ENCODE results near the gene NARF. TPM values are rescaled to one million over a fixed set of nuclear protein-coding genes. Genes with fewer than 3 reads are reported as not detected.

Gene NARF
- polyA plus RNA-seq, 1 donor = 44.1 TPM

DNA sequence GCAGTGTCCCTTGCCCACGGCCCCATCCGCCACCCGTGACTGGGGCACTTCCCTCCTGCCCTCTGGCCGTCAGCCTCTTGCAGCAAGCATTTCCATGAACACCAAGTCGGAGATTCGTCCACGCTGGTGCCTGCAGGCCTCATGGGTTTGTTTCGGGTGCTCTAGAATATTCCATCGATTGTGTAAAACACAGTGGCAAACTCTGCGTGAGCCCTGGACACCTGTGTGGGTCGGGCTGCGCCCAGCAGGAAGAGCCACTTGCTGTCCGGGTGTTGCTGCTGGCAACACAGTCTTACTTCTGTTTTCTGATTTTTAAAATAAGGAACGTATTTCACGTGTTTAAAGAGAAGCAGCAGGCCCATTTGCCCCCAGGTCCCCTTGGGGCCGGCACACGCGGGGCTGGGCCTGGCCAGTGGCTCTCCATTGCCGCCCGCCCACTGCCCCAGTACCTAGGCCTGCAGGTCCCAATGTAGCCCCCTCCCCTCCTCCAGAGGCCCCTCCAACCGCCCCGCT, 18.0 kb upstream of the NARF start:
- no peaks in the 10 kb centered on the region for H3K4me1 ChIP-seq (ENCODE audit: control insufficient read depth, insufficient read depth, low read length)
- peaks cover 7% of the 10 kb centered on the region for H3K9me3 ChIP-seq (ENCODE audit: control insufficient read depth, low read depth, low read length)
- no peak overlapping the region for H3K27ac ChIP-seq (ENCODE audit: low read length)
- H3K4me3 ChIP-seq (ENCODE audit: low read length) = no peak overlapping the region
- no CpG with 5 or more reads among the region's 22 CpGs for WGBS (ENCODE audit: insufficient coverage, low lambda C conversion rate)
- no peak for DNase-seq
- no peaks in the 10 kb centered on the region for H3K27me3 ChIP-seq (ENCODE audit: control insufficient read depth, insufficient read depth, low read length)
- peaks cover 53% of the 10 kb centered on the region for H3K36me3 ChIP-seq (ENCODE audit: control insufficient read depth, insufficient read depth, low read length)

DNA sequence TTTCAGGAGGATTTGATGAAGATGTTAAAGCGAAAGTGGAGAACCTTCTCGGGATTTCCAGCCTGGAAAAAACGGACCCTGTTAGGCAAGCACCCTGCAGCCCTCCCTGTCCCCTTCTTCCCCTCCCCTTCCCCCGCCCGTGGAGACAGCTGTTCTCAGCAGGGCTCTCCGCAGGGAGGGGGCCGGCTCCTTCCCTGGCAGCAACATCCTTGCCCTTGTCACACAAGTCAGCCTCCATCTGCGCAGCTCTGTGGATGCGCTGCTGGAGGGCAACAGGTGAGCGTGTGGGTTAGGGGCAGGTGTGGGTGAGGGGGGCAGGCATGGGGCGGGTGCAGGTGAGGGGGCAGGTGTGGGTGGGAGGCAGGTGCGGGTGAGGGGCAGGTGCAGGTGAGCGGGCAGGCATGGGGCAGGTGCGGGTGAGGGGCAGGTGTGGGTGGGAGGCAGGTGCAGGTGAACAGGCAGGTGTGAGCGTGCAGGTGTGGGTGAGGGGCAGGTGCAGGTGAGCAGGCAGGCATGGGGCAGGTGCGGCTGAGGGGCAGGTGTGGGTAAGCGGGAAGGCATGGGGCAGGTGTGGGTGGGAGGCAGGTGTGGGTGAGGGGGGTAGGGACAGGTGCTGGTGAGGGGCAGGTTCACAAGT, 17.4 kb upstream of the NARF start:
- no peaks in the 10 kb centered on the region for H3K4me1 ChIP-seq (ENCODE audit: control insufficient read depth, insufficient read depth, low read length)
- H3K36me3 ChIP-seq (ENCODE audit: control insufficient read depth, insufficient read depth, low read length) = peaks cover 49% of the 10 kb centered on the region
- H3K9me3 ChIP-seq (ENCODE audit: control insufficient read depth, low read depth, low read length) = peaks cover 7% of the 10 kb centered on the region
- no peak overlapping the region for H3K27ac ChIP-seq (ENCODE audit: low read length)
- H3K4me3 ChIP-seq (ENCODE audit: low read length) = no peak overlapping the region
- H3K27me3 ChIP-seq (ENCODE audit: control insufficient read depth, insufficient read depth, low read length) = no peaks in the 10 kb centered on the region
- WGBS (ENCODE audit: insufficient coverage, low lambda C conversion rate) = no CpG with 5 or more reads among the region's 17 CpGs
- DNase-seq = no peak

DNA sequence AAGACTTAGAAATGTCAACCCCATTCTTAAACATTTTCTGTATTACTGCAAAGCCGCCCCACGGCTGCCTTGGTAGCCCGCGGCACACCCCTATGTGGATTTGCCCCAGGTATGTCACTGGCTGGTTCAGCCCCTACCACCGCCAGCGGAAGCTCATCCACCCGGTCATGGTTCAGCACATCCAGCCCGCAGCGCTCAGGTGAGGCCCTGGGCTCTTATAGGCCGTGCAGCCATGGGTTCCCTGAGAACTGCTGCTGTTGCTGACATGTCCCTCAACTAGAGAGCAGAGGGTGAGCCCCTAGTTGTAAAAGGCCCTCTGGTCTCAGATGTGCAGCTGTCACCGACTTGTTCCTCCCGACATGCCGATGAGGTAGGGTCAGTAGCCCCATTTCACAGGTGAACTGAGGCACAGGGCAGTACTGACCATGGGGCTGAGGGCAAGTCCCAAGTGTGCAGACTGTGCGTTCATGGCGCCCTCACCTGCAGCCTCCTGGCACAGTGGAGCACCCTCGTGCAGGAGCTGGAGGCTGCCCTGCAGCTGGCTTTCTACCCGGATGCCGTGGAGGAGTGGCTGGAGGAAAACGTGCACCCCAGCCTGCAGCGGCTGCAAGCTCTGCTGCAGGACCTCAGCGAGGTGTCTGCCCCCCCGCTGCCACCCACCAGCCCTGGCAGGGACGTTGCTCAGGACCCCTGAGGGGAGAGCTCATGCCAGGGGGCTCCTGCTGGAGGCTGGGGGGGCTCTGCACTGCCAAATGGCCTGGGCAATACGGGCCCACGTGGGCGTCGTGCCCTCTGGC, 16.7 kb upstream of the NARF start:
- no CpG with 5 or more reads among the region's 27 CpGs for WGBS (ENCODE audit: insufficient coverage, low lambda C conversion rate)
- no peak for DNase-seq
- H3K36me3 ChIP-seq (ENCODE audit: control insufficient read depth, insufficient read depth, low read length) = peaks cover 41% of the 10 kb centered on the region
- H3K27me3 ChIP-seq (ENCODE audit: control insufficient read depth, insufficient read depth, low read length) = no peaks in the 10 kb centered on the region
- peaks cover 7% of the 10 kb centered on the region for H3K9me3 ChIP-seq (ENCODE audit: control insufficient read depth, low read depth, low read length)
- H3K4me3 ChIP-seq (ENCODE audit: low read length) = no peak overlapping the region
- H3K4me1 ChIP-seq (ENCODE audit: control insufficient read depth, insufficient read depth, low read length) = no peaks in the 10 kb centered on the region
- no peak overlapping the region for H3K27ac ChIP-seq (ENCODE audit: low read length)

DNA sequence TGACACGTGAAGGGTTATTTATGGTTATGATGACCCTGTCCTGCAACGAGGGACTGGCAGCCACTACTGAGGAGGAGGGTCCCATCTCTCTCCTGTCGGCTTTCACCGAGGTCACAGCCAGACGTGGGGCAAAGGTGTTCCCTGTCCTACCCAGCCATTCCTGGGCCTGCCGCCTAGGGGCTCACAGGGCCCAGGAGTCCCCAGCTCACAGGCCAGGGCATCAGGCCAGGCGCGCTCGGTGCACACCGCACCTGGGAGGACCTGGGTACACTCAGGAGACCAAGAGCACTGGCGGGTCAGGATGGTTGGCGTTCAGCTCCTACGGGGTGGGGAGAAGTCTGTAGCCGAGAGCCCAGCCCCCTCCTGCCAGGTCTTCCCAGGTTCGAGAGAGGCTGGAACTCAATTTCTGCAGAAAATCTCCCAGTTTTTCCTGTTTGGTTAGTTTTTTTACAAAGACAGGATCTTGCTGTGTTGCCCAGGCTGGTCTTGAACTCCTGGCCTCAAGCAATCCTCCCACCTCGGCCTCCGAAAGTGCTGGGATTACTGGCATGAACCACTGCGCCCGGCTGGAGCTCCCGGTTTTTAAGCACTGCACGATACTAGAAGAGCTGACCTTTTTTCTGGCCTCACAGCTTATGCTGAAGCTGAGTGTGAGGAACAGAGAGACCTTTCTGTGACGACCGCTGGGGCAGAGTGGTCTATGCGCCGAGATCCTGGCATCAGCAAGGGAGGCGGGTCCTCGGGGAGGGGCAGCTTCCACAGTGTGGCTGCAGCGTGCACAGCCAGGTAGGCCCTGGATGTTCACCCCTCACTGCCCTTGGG, 15.7 kb upstream of the NARF start:
- Histone ChIP-seq H3K27me3 (ENCODE audit: control insufficient read depth, insufficient read depth, low read length) (no peaks in the 10 kb centered on the region), H3K9me3 (ENCODE audit: control insufficient read depth, low read depth, low read length) (peaks cover 7% of the 10 kb centered on the region), H3K4me3 (ENCODE audit: low read length) (no peak overlapping the region), H3K27ac (ENCODE audit: low read length) (no peak overlapping the region), H3K36me3 (ENCODE audit: control insufficient read depth, insufficient read depth, low read length) (peaks cover 34% of the 10 kb centered on the region), H3K4me1 (ENCODE audit: control insufficient read depth, insufficient read depth, low read length) (no peaks in the 10 kb centered on the region)
- no peak for DNase-seq
- no CpG with 5 or more reads among the region's 28 CpGs for WGBS (ENCODE audit: insufficient coverage, low lambda C conversion rate)

DNA sequence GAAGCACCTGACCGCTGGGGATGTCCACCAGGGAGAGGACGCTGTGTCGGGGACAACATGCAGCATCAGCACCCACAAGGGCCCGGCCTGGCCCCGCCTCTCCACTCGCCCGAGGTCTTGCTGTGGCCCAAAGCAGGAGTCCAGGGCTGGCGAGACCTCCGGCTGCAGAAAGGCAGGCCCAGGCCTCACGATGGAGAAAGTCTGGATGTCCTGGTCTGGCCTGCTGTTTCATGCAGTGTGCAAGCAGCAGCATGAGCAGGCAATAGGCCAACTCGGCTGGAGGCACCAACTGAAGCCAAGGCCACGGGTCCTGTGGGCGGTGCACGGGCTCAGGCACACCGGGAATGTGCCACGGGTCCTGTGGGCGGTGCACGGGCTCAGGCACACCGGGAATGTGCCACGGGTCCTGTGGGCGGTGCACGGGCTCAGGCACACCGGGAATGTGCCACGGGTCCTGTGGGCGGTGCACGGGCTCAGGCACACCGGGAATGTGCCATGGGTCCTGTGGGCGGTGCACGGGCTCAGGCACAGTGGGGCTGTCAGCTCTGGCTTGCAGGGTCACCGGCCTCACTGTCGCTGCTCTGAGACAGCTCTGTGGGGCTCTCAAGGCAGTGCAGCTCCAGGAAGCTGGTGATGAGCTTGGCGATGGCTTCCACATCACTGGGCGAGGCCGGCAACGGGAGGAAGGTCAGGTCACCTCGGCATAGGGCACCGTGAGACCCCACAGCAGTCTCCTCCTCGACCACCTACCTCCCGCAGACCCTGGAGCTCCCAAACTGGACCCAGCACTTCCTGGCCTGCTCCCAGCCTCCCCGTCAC, 14.9 kb upstream of the NARF start:
- H3K36me3 ChIP-seq (ENCODE audit: control insufficient read depth, insufficient read depth, low read length) = peaks cover 34% of the 10 kb centered on the region

DNA sequence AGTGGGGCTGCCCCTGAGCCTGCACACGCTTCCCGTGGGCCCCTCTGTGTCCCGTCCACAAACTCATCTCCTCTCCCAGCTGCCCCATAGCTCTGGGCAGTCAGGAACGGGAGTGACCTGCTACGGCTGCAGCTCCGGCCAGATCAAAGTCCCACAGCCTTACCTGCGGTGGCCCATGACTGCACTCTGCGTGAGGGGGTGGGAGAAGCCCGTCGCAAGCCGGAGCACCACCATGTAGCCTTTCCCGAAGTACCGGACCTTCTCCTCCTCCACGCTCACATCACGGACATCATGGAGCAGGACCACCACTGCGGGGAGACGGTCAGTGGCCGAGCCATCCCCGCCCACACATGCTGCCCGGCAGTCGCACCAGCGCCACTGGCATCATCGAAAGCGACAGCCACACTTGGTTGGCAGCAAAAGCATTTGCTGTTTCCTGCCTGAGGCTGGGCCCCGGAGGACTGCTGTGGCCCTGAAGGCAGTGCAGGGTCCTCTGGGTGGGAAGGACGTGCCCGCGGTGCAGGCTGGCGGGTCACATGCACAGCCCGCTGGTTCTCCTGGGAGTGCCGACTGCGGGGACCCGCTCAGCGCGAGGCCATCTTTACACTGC, 14.2 kb upstream of the NARF start:
- DNase-seq = no peak
- H3K27ac ChIP-seq (ENCODE audit: low read length) = no peak overlapping the region
- H3K36me3 ChIP-seq (ENCODE audit: control insufficient read depth, insufficient read depth, low read length) = peaks cover 32% of the 10 kb centered on the region
- no peak overlapping the region for H3K4me3 ChIP-seq (ENCODE audit: low read length)
- peaks cover 4% of the 10 kb centered on the region for H3K9me3 ChIP-seq (ENCODE audit: control insufficient read depth, low read depth, low read length)
- H3K4me1 ChIP-seq (ENCODE audit: control insufficient read depth, insufficient read depth, low read length) = peaks cover 2% of the 10 kb centered on the region
- 90% methylated on average over 2 of the region's 35 CpGs for WGBS (ENCODE audit: insufficient coverage, low lambda C conversion rate)
- H3K27me3 ChIP-seq (ENCODE audit: control insufficient read depth, insufficient read depth, low read length) = no peaks in the 10 kb centered on the region

More for the DNA sequence above, 14.9 kb upstream of the NARF start:
- DNase-seq = no peak
- Histone ChIP-seq H3K4me3 (ENCODE audit: low read length) (no peak overlapping the region), H3K27ac (ENCODE audit: low read length) (no peak overlapping the region), H3K27me3 (ENCODE audit: control insufficient read depth, insufficient read depth, low read length) (no peaks in the 10 kb centered on the region), H3K4me1 (ENCODE audit: control insufficient read depth, insufficient read depth, low read length) (no peaks in the 10 kb centered on the region), H3K9me3 (ENCODE audit: control insufficient read depth, low read depth, low read length) (peaks cover 7% of the 10 kb centered on the region)
- WGBS (ENCODE audit: insufficient coverage, low lambda C conversion rate) = no CpG with 5 or more reads among the region's 40 CpGs

DNA sequence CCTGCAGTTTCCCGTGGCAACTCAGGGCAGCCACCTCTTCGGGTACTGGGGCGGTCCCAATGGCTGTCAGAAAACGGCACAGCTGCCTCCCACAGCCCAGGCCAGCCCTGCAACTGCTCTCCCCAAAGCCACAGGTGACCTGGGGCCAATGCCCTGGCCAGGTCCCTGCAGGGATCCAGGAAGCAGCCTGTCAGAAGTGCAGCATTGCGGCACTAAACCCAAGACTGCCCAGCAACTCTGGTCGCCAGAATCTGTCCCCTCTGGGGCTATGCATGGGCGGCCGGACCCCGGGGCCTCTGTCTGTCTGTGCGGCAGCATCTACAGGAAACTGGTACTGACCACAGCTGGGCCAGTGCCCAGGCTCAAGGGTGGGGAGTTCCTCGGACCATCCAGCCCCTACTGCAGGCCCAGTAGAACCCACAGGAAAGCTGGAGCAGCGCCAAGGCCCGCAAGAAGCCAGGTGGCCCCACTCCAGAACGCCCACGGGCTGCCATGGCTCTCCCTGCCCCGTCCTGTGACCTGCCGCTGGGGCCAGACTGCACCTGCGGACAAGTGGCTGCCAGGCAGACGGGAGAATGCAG, 13.5 kb upstream of the NARF start:
- H3K4me1 ChIP-seq (ENCODE audit: control insufficient read depth, insufficient read depth, low read length) = peaks cover 9% of the 10 kb centered on the region
- peaks cover 28% of the 10 kb centered on the region for H3K36me3 ChIP-seq (ENCODE audit: control insufficient read depth, insufficient read depth, low read length)
- WGBS (ENCODE audit: insufficient coverage, low lambda C conversion rate) = no CpG with 5 or more reads among the region's 19 CpGs
- no peak overlapping the region for H3K4me3 ChIP-seq (ENCODE audit: low read length)
- H3K9me3 ChIP-seq (ENCODE audit: control insufficient read depth, low read depth, low read length) = peaks cover 8% of the 10 kb centered on the region
- DNase-seq = no peak
- no peaks in the 10 kb centered on the region for H3K27me3 ChIP-seq (ENCODE audit: control insufficient read depth, insufficient read depth, low read length)
- H3K27ac ChIP-seq (ENCODE audit: low read length) = no peak overlapping the region

DNA sequence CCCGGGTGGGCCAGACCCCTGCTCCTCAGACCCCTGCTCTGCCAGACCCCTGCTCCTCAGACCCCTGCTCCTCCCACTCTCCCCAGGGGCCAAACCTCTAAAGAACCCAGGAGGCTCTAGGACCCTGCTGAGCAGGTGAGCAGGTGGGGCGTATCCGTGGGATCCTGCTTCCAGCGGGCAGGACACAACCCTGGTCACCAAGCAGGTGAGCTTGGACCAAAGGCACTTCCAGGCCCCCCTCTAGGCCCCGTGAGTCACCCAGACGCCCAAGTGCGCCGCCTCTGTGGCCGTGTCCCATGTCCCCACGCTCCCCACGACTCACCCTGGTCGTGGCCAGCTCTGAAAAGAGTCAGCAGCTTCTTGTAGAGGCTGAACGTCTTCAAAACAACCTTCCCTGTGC, 13.0 kb upstream of the NARF start:
- WGBS (ENCODE audit: insufficient coverage, low lambda C conversion rate) = no CpG with 5 or more reads among the region's 13 CpGs
- no peak overlapping the region for H3K27ac ChIP-seq (ENCODE audit: low read length)
- no peaks in the 10 kb centered on the region for H3K27me3 ChIP-seq (ENCODE audit: control insufficient read depth, insufficient read depth, low read length)
- no peak for DNase-seq
- peaks cover 8% of the 10 kb centered on the region for H3K9me3 ChIP-seq (ENCODE audit: control insufficient read depth, low read depth, low read length)
- H3K36me3 ChIP-seq (ENCODE audit: control insufficient read depth, insufficient read depth, low read length) = peaks cover 28% of the 10 kb centered on the region
- no peak overlapping the region for H3K4me3 ChIP-seq (ENCODE audit: low read length)
- H3K4me1 ChIP-seq (ENCODE audit: control insufficient read depth, insufficient read depth, low read length) = peaks cover 9% of the 10 kb centered on the region

DNA sequence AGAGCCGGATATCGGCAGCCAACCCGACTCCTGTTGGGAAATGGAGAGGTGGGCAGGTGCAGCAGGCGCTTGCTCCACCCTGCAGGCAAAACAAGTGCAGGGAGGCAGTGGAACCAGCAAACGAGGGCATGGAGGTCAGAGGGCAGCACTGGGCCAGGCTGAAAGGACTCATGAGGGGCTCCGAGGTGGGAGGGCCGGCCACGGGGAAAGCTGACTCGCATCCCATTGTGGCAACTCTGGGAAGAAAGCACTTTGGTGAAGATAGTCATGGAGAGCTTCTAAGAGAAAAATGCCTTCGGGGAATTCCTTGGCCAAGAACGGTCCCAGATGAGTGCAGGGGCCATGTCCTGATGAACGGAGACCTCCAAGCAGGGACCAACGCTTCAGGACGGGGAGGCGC, 12.4 kb upstream of the NARF start:
- no peak overlapping the region for H3K27ac ChIP-seq (ENCODE audit: low read length)

More for the DNA sequence above, 12.4 kb upstream of the NARF start:
- Histone ChIP-seq H3K36me3 (ENCODE audit: control insufficient read depth, insufficient read depth, low read length) (peaks cover 28% of the 10 kb centered on the region), H3K4me1 (ENCODE audit: control insufficient read depth, insufficient read depth, low read length) (peaks cover 9% of the 10 kb centered on the region), H3K27me3 (ENCODE audit: control insufficient read depth, insufficient read depth, low read length) (no peaks in the 10 kb centered on the region), H3K9me3 (ENCODE audit: control insufficient read depth, low read depth, low read length) (peaks cover 8% of the 10 kb centered on the region), H3K4me3 (ENCODE audit: low read length) (no peak overlapping the region)
- 100% methylated on average over 1 of the region's 15 CpGs for WGBS (ENCODE audit: insufficient coverage, low lambda C conversion rate)
- no peak for DNase-seq

Measured in large intestine (tissue), 3 donors.